Endothelial cell of umbilical vein (primary cell): ENCODE measurements around the gene GOLGA6L1.
"Not testable (repeated sequence)": the region's sequence is repeated elsewhere in the genome, so short reads cannot be mapped to it uniquely, and the experiment has no call there.

Source experiments
- EZH2 ChIP-seq: IDR thresholded peaks from 2 replicates; pipeline ENCODE4 v1.6.1; 2012; ENCODE audit warnings: borderline replicate concordance, low read depth, mild to moderate bottlenecking, moderate library complexity, low read length, inconsistent platforms; ENCODE audit not compliant: severe bottlenecking
- FOS ChIP-seq: IDR thresholded peaks from 2 replicates; pipeline ENCODE4 v1.6.1; 2011; ENCODE audit warnings: mild to moderate bottlenecking, low read length, moderate library complexity, borderline replicate concordance; ENCODE audit not compliant: insufficient read depth
- JUN ChIP-seq: IDR thresholded peaks from 2 replicates; pipeline ENCODE4 v1.6.1; 2011; ENCODE audit warnings: borderline replicate concordance, low read depth; ENCODE audit not compliant: insufficient read length, insufficient read depth
- POLR2A ChIP-seq: IDR thresholded peaks from 2 replicates; pipeline ENCODE4 v1.6.1; 2012; ENCODE audit warnings: low read depth, mild to moderate bottlenecking, control low read depth, low read length
- POLR2AphosphoS5 ChIP-seq: IDR thresholded peaks from 2 replicates; pipeline ENCODE4 v1.6.1; 2012; ENCODE audit warnings: low read depth, mild to moderate bottlenecking, control low read depth, low read length, moderate library complexity; ENCODE audit not compliant: insufficient read depth
- TF ChIP-seq, protein P1 (sequence below), 2 donors: IDR thresholded peaks; 1 replicate in 1 of 2; 2 replicates in 1 of 2; pipeline ENCODE4 v1.5.1; 2011; ENCODE audit warnings: low read length in 2 of 2, mild to moderate bottlenecking in 2 of 2, moderate library complexity in 2 of 2, control low read depth in 1 of 2, inconsistent platforms in 1 of 2, low read depth in 1 of 2; ENCODE audit not compliant: insufficient read depth in 1 of 2; ENCODE audit errors: extremely low read depth in 1 of 2

DNA sequence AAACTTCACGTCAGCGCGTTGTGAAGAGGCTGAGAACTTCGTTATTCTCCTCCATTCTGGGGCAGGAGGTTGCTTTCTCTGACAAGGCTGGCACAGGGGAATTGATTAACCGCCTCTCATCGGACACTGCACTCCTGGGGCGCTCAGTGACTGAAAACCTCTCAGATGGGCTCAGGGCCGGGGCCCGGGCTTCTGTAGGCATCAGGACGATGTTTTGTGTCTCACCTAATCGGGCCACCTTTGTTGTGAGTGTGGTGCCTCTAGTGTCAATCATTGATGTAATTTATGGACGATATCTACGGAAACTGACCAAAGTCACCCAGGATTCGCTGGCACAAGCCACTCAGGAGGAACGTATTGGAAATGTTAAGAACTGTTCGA lies 43.9 kb upstream of the GOLGA6L1 start:
- TF ChIP-seq EZH2, POLR2A, POLR2AphosphoS5, JUN, FOS: not testable (repeated sequence)
- TF ChIP-seq, protein P1, sequence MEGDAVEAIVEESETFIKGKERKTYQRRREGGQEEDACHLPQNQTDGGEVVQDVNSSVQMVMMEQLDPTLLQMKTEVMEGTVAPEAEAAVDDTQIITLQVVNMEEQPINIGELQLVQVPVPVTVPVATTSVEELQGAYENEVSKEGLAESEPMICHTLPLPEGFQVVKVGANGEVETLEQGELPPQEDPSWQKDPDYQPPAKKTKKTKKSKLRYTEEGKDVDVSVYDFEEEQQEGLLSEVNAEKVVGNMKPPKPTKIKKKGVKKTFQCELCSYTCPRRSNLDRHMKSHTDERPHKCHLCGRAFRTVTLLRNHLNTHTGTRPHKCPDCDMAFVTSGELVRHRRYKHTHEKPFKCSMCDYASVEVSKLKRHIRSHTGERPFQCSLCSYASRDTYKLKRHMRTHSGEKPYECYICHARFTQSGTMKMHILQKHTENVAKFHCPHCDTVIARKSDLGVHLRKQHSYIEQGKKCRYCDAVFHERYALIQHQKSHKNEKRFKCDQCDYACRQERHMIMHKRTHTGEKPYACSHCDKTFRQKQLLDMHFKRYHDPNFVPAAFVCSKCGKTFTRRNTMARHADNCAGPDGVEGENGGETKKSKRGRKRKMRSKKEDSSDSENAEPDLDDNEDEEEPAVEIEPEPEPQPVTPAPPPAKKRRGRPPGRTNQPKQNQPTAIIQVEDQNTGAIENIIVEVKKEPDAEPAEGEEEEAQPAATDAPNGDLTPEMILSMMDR (IDR thresholded peaks at IDR 0.05; ENCODE audit: extremely low read depth in 1 of 2, insufficient read depth in 1 of 2, low read depth in 1 of 2, low read length in 2 of 2), result not testable (repeated sequence)
